GM18505 (cell line): ENCODE measurements around the gene PPIF.

ENCODE experiments used
- ATAC-seq: cut with Tn5 transposase; IDR thresholded peaks from one replicate; pipeline ENCODE4 v1.9.1; 2021; ENCODE audit not compliant: unreplicated experiment
- POLR2A ChIP-seq: IDR thresholded peaks from 4 replicates; pipeline ENCODE4 v1.6.1; 2011; ENCODE audit warnings: borderline replicate concordance; ENCODE audit not compliant: insufficient read depth, insufficient read length; ENCODE audit errors: extremely low read depth

The PPIF gene

GRCh38 chr10:79384773-79385391 lies 37.6 kb downstream of the PPIF start:
- TF ChIP-seq POLR2A = no peak
- no peak for ATAC-seq

- TF ChIP-seq POLR2A = no peak
- ATAC-seq = no peak
Observed at GRCh38 chr10:79385392-79385795, 38.1 kb downstream of the PPIF start.

- ATAC-seq = no peak
- no peak for TF ChIP-seq POLR2A
Observed at GRCh38 chr10:79385804-79386531, 38.7 kb downstream of the PPIF start.

GRCh38 chr10:79386637-79387465 lies 39.6 kb downstream of the PPIF start:
- ATAC-seq = no peak
- no peak for TF ChIP-seq POLR2A

GRCh38 chr10:79387466-79387973 lies 40.3 kb downstream of the PPIF start:
- TF ChIP-seq POLR2A = no peak
- ATAC-seq = no peak

- no peak for ATAC-seq
- no peak for TF ChIP-seq POLR2A
Observed at GRCh38 chr10:79387974-79388850, 40.9 kb downstream of the PPIF start.

- no peak for ATAC-seq
- TF ChIP-seq POLR2A = no peak
Observed at GRCh38 chr10:79390057-79390456, 42.8 kb downstream of the PPIF start.

GRCh38 chr10:79390551-79391229 lies 43.4 kb downstream of the PPIF start:
- no peak for ATAC-seq
- no peak for TF ChIP-seq POLR2A

- no peak for TF ChIP-seq POLR2A
- no peak for ATAC-seq
Observed at GRCh38 chr10:79391231-79392019, 44.2 kb downstream of the PPIF start.

- ATAC-seq = no peak
- TF ChIP-seq POLR2A = no peak
Observed at GRCh38 chr10:79392020-79392398, 44.7 kb downstream of the PPIF start.

- no peak for TF ChIP-seq POLR2A
- no peak for ATAC-seq
Observed at GRCh38 chr10:79392506-79393176, 45.4 kb downstream of the PPIF start.
